Type B pancreatic cell (in vitro differentiated cells): ENCODE data around the gene MYO5A. TPM values are rescaled to one million over a fixed set of nuclear protein-coding genes. Genes with fewer than 3 reads are reported as not detected.

Experiments used
- DNase-seq: peaks from one replicate; pipeline ENCODE4 v3.0.0; 2021; ENCODE audit warnings: mixed read lengths; ENCODE audit not compliant: unreplicated experiment; ENCODE audit errors: extremely low spot score
- H3K27ac Mint-ChIP-seq: 2 replicates; pipeline ENCODE4 v1.8.0; 2021; ENCODE audit warnings: mild to moderate bottlenecking, mixed read lengths
- H3K27me3 Mint-ChIP-seq: 2 replicates; pipeline ENCODE4 v1.8.0; 2021; ENCODE audit warnings: mixed read lengths
- H3K36me3 Mint-ChIP-seq: 2 replicates; pipeline ENCODE4 v1.8.0; 2021; ENCODE audit warnings: mixed read lengths
- H3K4me1 Mint-ChIP-seq: one replicate; pipeline ENCODE4 v1.8.0; 2021; ENCODE audit warnings: mixed read lengths; ENCODE audit not compliant: unreplicated experiment
- H3K4me3 Mint-ChIP-seq: 2 replicates; pipeline ENCODE4 v1.8.0; 2021; ENCODE audit warnings: mild to moderate bottlenecking, mixed read lengths
- H3K9me3 Mint-ChIP-seq: 2 replicates; pipeline ENCODE4 v1.8.0; 2021; ENCODE audit warnings: mixed read lengths
- CTCF ChIP-seq: fragments of 200-600 bp; sonication (generic); conservative IDR thresholded peaks from 2 replicates; pipeline ENCODE4 v1.5.0; 2021; ENCODE audit warnings: antibody characterized with exemption, mild to moderate bottlenecking
- total RNA-seq: library from RNA; stranded (reverse); gene quantifications from 2 replicates; pipeline ENCODE4 v1.2.1, GENCODE V29; 2021; ENCODE audit warnings: low replicate concordance

Gene MYO5A
- total RNA-seq, 1 donor from 2014 or later: 20.9 TPM

- no peak for DNase-seq
- Mint-ChIP-seq H3K4me3 (no peak overlapping the region), H3K36me3 (peaks cover 5% of the 10 kb centered on the region), H3K4me1 (no peaks in the 10 kb centered on the region), H3K9me3 (no peaks in the 10 kb centered on the region), H3K27ac (no peak overlapping the region), H3K27me3 (no peaks in the 10 kb centered on the region)
- TF ChIP-seq CTCF: no peak
Observed at GRCh38 chr15:52408823-52409222, 119.9 kb downstream of the MYO5A start.

- TF ChIP-seq CTCF: no peak
- Mint-ChIP-seq H3K4me1 (no peaks in the 10 kb centered on the region), H3K9me3 (no peaks in the 10 kb centered on the region), H3K27ac (no peak overlapping the region), H3K36me3 (peaks cover 9% of the 10 kb centered on the region), H3K27me3 (no peaks in the 10 kb centered on the region), H3K4me3 (no peak overlapping the region)
- DNase-seq: no peak
Observed at GRCh38 chr15:52407374-52407773, 121.3 kb downstream of the MYO5A start.

GRCh38 chr15:52406601-52407000 is 122.1 kb downstream of the MYO5A start:
- no peak for TF ChIP-seq CTCF

GRCh38 chr15:52405856-52406255 is 122.8 kb downstream of the MYO5A start:
- H3K27me3 Mint-ChIP-seq: no peaks in the 10 kb centered on the region
- no peaks in the 10 kb centered on the region for H3K4me1 Mint-ChIP-seq
- no peak overlapping the region for H3K4me3 Mint-ChIP-seq
- H3K36me3 Mint-ChIP-seq: peaks cover 9% of the 10 kb centered on the region
- DNase-seq: no peak
- H3K9me3 Mint-ChIP-seq: no peaks in the 10 kb centered on the region
- no peak overlapping the region for H3K27ac Mint-ChIP-seq
- TF ChIP-seq CTCF: no peak

More at GRCh38 chr15:52406601-52407000, 122.1 kb downstream of the MYO5A start:
- Mint-ChIP-seq H3K9me3 (no peaks in the 10 kb centered on the region), H3K27ac (no peak overlapping the region), H3K36me3 (peaks cover 9% of the 10 kb centered on the region), H3K4me3 (no peak overlapping the region), H3K4me1 (no peaks in the 10 kb centered on the region), H3K27me3 (no peaks in the 10 kb centered on the region)
- DNase-seq: no peak

- no peaks in the 10 kb centered on the region for H3K4me1 Mint-ChIP-seq
- H3K36me3 Mint-ChIP-seq: no peaks in the 10 kb centered on the region
- no peaks in the 10 kb centered on the region for H3K9me3 Mint-ChIP-seq
- no peak overlapping the region for H3K27ac Mint-ChIP-seq
- TF ChIP-seq CTCF: no peak
- no peak for DNase-seq
- H3K27me3 Mint-ChIP-seq: no peaks in the 10 kb centered on the region
- H3K4me3 Mint-ChIP-seq: no peak overlapping the region
Observed at GRCh38 chr15:52397118-52397517, 131.6 kb downstream of the MYO5A start.

GRCh38 chr15:52394118-52394517 is 134.6 kb downstream of the MYO5A start:
- H3K4me1 Mint-ChIP-seq: no peaks in the 10 kb centered on the region
- H3K9me3 Mint-ChIP-seq: no peaks in the 10 kb centered on the region
- no peak overlapping the region for H3K4me3 Mint-ChIP-seq
- H3K27me3 Mint-ChIP-seq: no peaks in the 10 kb centered on the region
- TF ChIP-seq CTCF: no peak
- H3K36me3 Mint-ChIP-seq: peaks cover 3% of the 10 kb centered on the region
- no peak for DNase-seq
- H3K27ac Mint-ChIP-seq: no peak overlapping the region
